NCI-H2227 (cell line): ENCODE data around the gene AFF2.
"Not testable (repeated sequence)": the region's sequence is repeated elsewhere in the genome, so short reads cannot be mapped to it uniquely, and the experiment has no call there.

ENCODE experiments used
- DNase-seq: peaks from one replicate; lab custom pipeline; 2025; ENCODE audit not compliant: unreplicated experiment; lab: John Stamatoyannopoulos, UW

The AFF2 gene

GRCh38 chrX:148632444-148632843 is 132.0 kb downstream of the AFF2 start:
- no peak for DNase-seq

- no peak for DNase-seq
Measured at GRCh38 chrX:148633218-148633908, 132.9 kb downstream of the AFF2 start.

- no peak for DNase-seq
Measured at GRCh38 chrX:148634591-148634990, 134.2 kb downstream of the AFF2 start.

- DNase-seq, result no peak
Measured at GRCh38 chrX:148643460-148643859, 143.0 kb downstream of the AFF2 start.

- no peak for DNase-seq
Measured at GRCh38 chrX:148647651-148648050, 147.2 kb downstream of the AFF2 start.

GRCh38 chrX:148649145-148649795 is 148.9 kb downstream of the AFF2 start:
- no peak for DNase-seq

- no peak for DNase-seq
Measured at GRCh38 chrX:148658115-148658730, 157.8 kb downstream of the AFF2 start.

GRCh38 chrX:148659481-148659880 is 159.1 kb downstream of the AFF2 start:
- no peak for DNase-seq

- no peak for DNase-seq
Measured at GRCh38 chrX:148661035-148661434, 160.6 kb downstream of the AFF2 start.

GRCh38 chrX:148662014-148662413 is 161.6 kb downstream of the AFF2 start:
- no peak for DNase-seq

- no peak for DNase-seq
Measured at GRCh38 chrX:148664171-148664570, 163.8 kb downstream of the AFF2 start.

GRCh38 chrX:148664995-148665394 is 164.6 kb downstream of the AFF2 start:
- no peak for DNase-seq

GRCh38 chrX:148669175-148669574 is 168.8 kb downstream of the AFF2 start:
- DNase-seq, result not testable (repeated sequence)

- DNase-seq, result no peak
Measured at GRCh38 chrX:148670277-148670676, 169.9 kb downstream of the AFF2 start.

- no peak for DNase-seq
Measured at GRCh38 chrX:148672517-148672916, 172.1 kb downstream of the AFF2 start.

- DNase-seq, result no peak
Measured at GRCh38 chrX:148681605-148682004, 181.2 kb downstream of the AFF2 start.

GRCh38 chrX:148682206-148682605 is 181.8 kb downstream of the AFF2 start:
- DNase-seq, result no peak

- DNase-seq, result no peak
Measured at GRCh38 chrX:148691456-148691855, 191.0 kb downstream of the AFF2 start.

GRCh38 chrX:148695255-148695654 is 194.8 kb downstream of the AFF2 start:
- DNase-seq, result no peak

GRCh38 chrX:148698221-148698620 is 197.8 kb downstream of the AFF2 start:
- no peak for DNase-seq

GRCh38 chrX:148700021-148700420 is 199.6 kb downstream of the AFF2 start:
- DNase-seq, result no peak

GRCh38 chrX:148713981-148714380 is 213.6 kb downstream of the AFF2 start:
- DNase-seq, result no peak
